H9 (cell line): Measurements from ENCODE around the gene RCHY1. TPM values are rescaled to one million over a fixed set of nuclear protein-coding genes. Genes with fewer than 3 reads are reported as not detected.

Source experiments
- DNase-seq: peaks from one replicate; pipeline ENCODE4 v3.0.0-alpha.2; 2017
- H2AFZ ChIP-seq: one replicate; pipeline ENCODE4 v1.6.1; 2013; ENCODE audit warnings: mild to moderate bottlenecking, low read length, control low read depth, moderate library complexity
- H2AK5ac ChIP-seq: 2 replicates; pipeline ENCODE4 v1.6.1; 2013; ENCODE audit warnings: low read length, control low read depth, mixed read lengths; ENCODE audit not compliant: insufficient read length
- H2BK120ac ChIP-seq: one replicate; pipeline ENCODE4 v1.6.1; 2013; ENCODE audit warnings: low read depth, mild to moderate bottlenecking, low read length, control low read depth, inconsistent platforms; ENCODE audit not compliant: poor library complexity, severe bottlenecking
- H2BK12ac ChIP-seq: 2 replicates; pipeline ENCODE4 v1.6.1; 2013; ENCODE audit warnings: low read length, control low read depth, mixed read lengths, low read depth; ENCODE audit not compliant: insufficient read length
- H2BK15ac ChIP-seq: 2 replicates; pipeline ENCODE4 v1.6.1; 2013; ENCODE audit warnings: low read depth, low read length, control low read depth
- H2BK20ac ChIP-seq: one replicate; pipeline ENCODE4 v1.6.1; 2013; ENCODE audit warnings: low read depth, mild to moderate bottlenecking, low read length, control low read depth, inconsistent platforms; ENCODE audit not compliant: poor library complexity, severe bottlenecking
- H2BK5ac ChIP-seq: 2 replicates; pipeline ENCODE4 v1.6.1; 2013; ENCODE audit warnings: low read length, control low read depth, mixed read lengths; ENCODE audit not compliant: insufficient read length
- H3K14ac ChIP-seq: 2 replicates; pipeline ENCODE4 v1.6.1; 2013; ENCODE audit warnings: low read length, control low read depth; ENCODE audit not compliant: insufficient read depth
- H3K18ac ChIP-seq: 2 replicates; pipeline ENCODE4 v1.6.1; 2013; ENCODE audit warnings: low read depth, mild to moderate bottlenecking, mixed read lengths, low read length, control low read depth; ENCODE audit not compliant: insufficient read length
- H3K23ac ChIP-seq: 2 replicates; pipeline ENCODE4 v1.6.1; 2013; ENCODE audit warnings: low read length, control low read depth, mixed read lengths, low read depth; ENCODE audit not compliant: insufficient read length
- H3K23me2 ChIP-seq: 2 replicates; pipeline ENCODE4 v1.6.1; 2013; ENCODE audit warnings: low read depth, mild to moderate bottlenecking, mixed read lengths, low read length, control low read depth; ENCODE audit not compliant: insufficient read length, poor library complexity, severe bottlenecking
- H3K27ac ChIP-seq: 2 replicates; pipeline ENCODE4 v1.5.1; 2013; ENCODE audit warnings: low read length, control low read depth, mixed read lengths, low read depth; ENCODE audit not compliant: insufficient read length
- H3K27me3 ChIP-seq: 2 replicates; pipeline ENCODE4 v1.6.1; 2013; ENCODE audit warnings: low read length, control low read depth, inconsistent platforms; ENCODE audit not compliant: insufficient read depth
- H3K4ac ChIP-seq: 2 replicates; pipeline ENCODE4 v1.6.1; 2013; ENCODE audit warnings: low read depth, mild to moderate bottlenecking, control low read depth, inconsistent platforms, low read length, moderate library complexity
- H3K4me1 ChIP-seq: 2 replicates; pipeline ENCODE4 v1.6.1; 2013; ENCODE audit warnings: low read length, control low read depth, inconsistent platforms; ENCODE audit not compliant: insufficient read depth
- H3K4me2 ChIP-seq: 2 replicates; pipeline ENCODE4 v1.6.1; 2013; ENCODE audit warnings: low read length, control low read depth, mixed read lengths; ENCODE audit not compliant: insufficient read length, insufficient read depth
- H3K56ac ChIP-seq: 2 replicates; pipeline ENCODE4 v1.6.1; 2013; ENCODE audit warnings: low read depth, mild to moderate bottlenecking, mixed read lengths, low read length, control low read depth; ENCODE audit not compliant: insufficient read length
- H3K79me1 ChIP-seq: 2 replicates; pipeline ENCODE4 v1.6.1; 2013; ENCODE audit warnings: low read depth, mild to moderate bottlenecking, moderate library complexity, low read length, control low read depth, inconsistent platforms; ENCODE audit not compliant: insufficient read depth, poor library complexity, severe bottlenecking
- H3K79me2 ChIP-seq: 2 replicates; pipeline ENCODE4 v1.6.1; 2013; ENCODE audit warnings: low read length, control low read depth, inconsistent platforms; ENCODE audit not compliant: insufficient read depth
- H3K9ac ChIP-seq: 2 replicates; pipeline ENCODE4 v1.6.1; 2013; ENCODE audit warnings: low read length, control low read depth, mixed read lengths; ENCODE audit not compliant: insufficient read length; ENCODE audit errors: extremely low read depth
- H3K9me3 ChIP-seq: one replicate; pipeline ENCODE4 v1.6.1; 2013; ENCODE audit warnings: low read depth, low read length, inconsistent platforms; ENCODE audit not compliant: control insufficient read depth
- H3T11ph ChIP-seq: one replicate; pipeline ENCODE4 v1.6.1; 2013; ENCODE audit warnings: mild to moderate bottlenecking, low read length, control low read depth, inconsistent platforms
- H4K20me1 ChIP-seq: one replicate; pipeline ENCODE4 v1.6.1; 2013; ENCODE audit not compliant: control insufficient read depth, insufficient read length, insufficient read depth
- H4K5ac ChIP-seq: 2 replicates; pipeline ENCODE4 v1.6.1; 2013; ENCODE audit warnings: low read depth, mild to moderate bottlenecking, mixed read lengths, low read length, control low read depth; ENCODE audit not compliant: insufficient read length
- H4K8ac ChIP-seq: replicated peaks from 2 replicates; pipeline ENCODE4 v1.6.1; 2013; ENCODE audit warnings: low read length, control low read depth, mixed read lengths, low read depth; ENCODE audit not compliant: insufficient read length
- H4K91ac ChIP-seq: 2 replicates; pipeline ENCODE4 v1.6.1; 2013; ENCODE audit warnings: low read depth, mild to moderate bottlenecking, moderate library complexity, mixed read lengths, low read length, control low read depth; ENCODE audit not compliant: insufficient read length
- H3K27ac Mint-ChIP-seq, 3 experiments: 2 replicates in 2 of 3; 3 replicates in 1 of 3; pipeline ENCODE4 v1.8.0; 2020 to 2021; ENCODE audit warnings: mixed read lengths in 3 of 3, mild to moderate bottlenecking in 1 of 3, moderate library complexity in 1 of 3
- H3K27me3 Mint-ChIP-seq: 2 replicates; pipeline ENCODE4 v1.8.0; 2021; ENCODE audit warnings: low read depth, mild to moderate bottlenecking, moderate library complexity, mixed read lengths
- H3K36me3 Mint-ChIP-seq, 3 experiments: 2 replicates in 2 of 3; 3 replicates in 1 of 3; pipeline ENCODE4 v1.8.0; 2020 to 2021; ENCODE audit warnings: low read depth in 3 of 3, mixed read lengths in 3 of 3; ENCODE audit not compliant: insufficient read depth in 1 of 3
- H3K4me1 Mint-ChIP-seq, 2 experiments: 2 replicates each; pipeline ENCODE4 v1.8.0; 2020; ENCODE audit warnings: mixed read lengths in 2 of 2
- H3K4me3 Mint-ChIP-seq, 2 experiments: 2 replicates in 1 of 2; 3 replicates in 1 of 2; pipeline ENCODE4 v1.8.0; 2020 to 2021; ENCODE audit warnings: mild to moderate bottlenecking in 2 of 2, mixed read lengths in 2 of 2, moderate library complexity in 1 of 2
- H3K9me3 Mint-ChIP-seq, 2 experiments: 2 replicates in 1 of 2; 3 replicates in 1 of 2; pipeline ENCODE4 v1.8.0; 2020; ENCODE audit warnings: mild to moderate bottlenecking in 2 of 2, mixed read lengths in 2 of 2, moderate library complexity in 1 of 2
- WGBS: extraction: QIAGEN DNeasy Blood & Tissue Kit; methylation state at CpG from one replicate; pipeline ENCODE4 v1.1.7; 2013; ENCODE audit warnings: missing lambda C conversion rate, low lambda C conversion rate, mixed read lengths; ENCODE audit not compliant: insufficient read length; ENCODE audit errors: extremely low coverage; 5-methylcytosine and 5-hydroxymethylcytosine counted together
- total RNA-seq: library from RNA; stranded (reverse); gene quantifications from 2 replicates; pipeline ENCODE4 v1.2.1, GENCODE V29; 2021
- TF ChIP-seq, protein P1 (sequence below): fragments of 200-600 bp; sonication (generic); conservative IDR thresholded peaks from 3 replicates; pipeline ENCODE4 v1.8.0; 2021; ENCODE audit warnings: antibody characterized with exemption, mild to moderate bottlenecking

Gene RCHY1
- total RNA-seq, 1 experiment from 2014 or later = 47.9 TPM

DNA sequence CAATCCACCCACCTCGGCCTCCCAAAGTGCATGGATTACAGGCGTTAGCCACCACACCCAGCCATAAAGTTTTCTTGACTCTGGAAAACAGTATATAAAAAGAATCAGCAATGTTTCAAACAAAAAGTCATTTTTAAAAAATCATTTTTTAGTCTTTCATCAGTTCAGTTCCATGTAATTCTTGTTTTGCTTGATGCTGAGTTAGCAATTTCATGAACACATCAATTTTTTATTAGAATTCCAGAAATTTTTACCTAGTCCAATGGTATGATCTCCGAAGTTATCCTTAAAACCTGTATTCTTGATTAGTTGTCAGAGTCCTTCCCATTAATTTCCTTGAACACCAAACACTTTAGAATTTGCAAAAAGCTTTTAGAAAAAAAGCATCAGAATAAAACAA, 56.8 kb downstream of the RCHY1 start:
- H4K8ac ChIP-seq = no peak overlapping the region
- peaks cover 2% of the 10 kb centered on the region for H3K27me3 Mint-ChIP-seq

More for the DNA sequence above, 56.8 kb downstream of the RCHY1 start:
- Histone ChIP-seq H2BK120ac (no peak overlapping the region), H3K4me2 (no peak overlapping the region), H3K23ac (no peak overlapping the region), H2AK5ac (no peak overlapping the region), H3K9ac (no peak overlapping the region), H2AFZ (no peak overlapping the region), H3K4ac (no peak overlapping the region), H4K20me1 (no peaks in the 10 kb centered on the region), H2BK15ac (no peak overlapping the region), H3K14ac (no peak overlapping the region), H2BK12ac (no peak overlapping the region), H3K9me3 (no peaks in the 10 kb centered on the region), H2BK5ac (no peak overlapping the region), H3K56ac (no peak overlapping the region), H4K91ac (no peak overlapping the region), H3K79me2 (no peaks in the 10 kb centered on the region), H3K23me2 (no peaks in the 10 kb centered on the region), H3T11ph (no peak overlapping the region), H3K79me1 (no peaks in the 10 kb centered on the region), H2BK20ac (no peak overlapping the region), H3K27me3 (no peaks in the 10 kb centered on the region), H3K27ac (no peak overlapping the region), H3K18ac (no peak overlapping the region), H3K4me1 (no peaks in the 10 kb centered on the region), H4K5ac (no peak overlapping the region)
- H3K4me3 Mint-ChIP-seq = no peak overlapping the region
- no peaks in the 10 kb centered on the region; a peak in 1 of 5 replicates for H3K9me3 Mint-ChIP-seq
- H3K27ac Mint-ChIP-seq = no peak overlapping the region
- H3K36me3 Mint-ChIP-seq = no peaks in the 10 kb centered on the region
- DNase-seq = no peak
- no CpG with 5 or more reads among the region's 3 CpGs for WGBS
- peaks cover 0 to 6% of the 10 kb centered on the region in 2 experiments; a peak in 2 of 4 replicates for H3K4me1 Mint-ChIP-seq
- TF ChIP-seq, protein P1, sequence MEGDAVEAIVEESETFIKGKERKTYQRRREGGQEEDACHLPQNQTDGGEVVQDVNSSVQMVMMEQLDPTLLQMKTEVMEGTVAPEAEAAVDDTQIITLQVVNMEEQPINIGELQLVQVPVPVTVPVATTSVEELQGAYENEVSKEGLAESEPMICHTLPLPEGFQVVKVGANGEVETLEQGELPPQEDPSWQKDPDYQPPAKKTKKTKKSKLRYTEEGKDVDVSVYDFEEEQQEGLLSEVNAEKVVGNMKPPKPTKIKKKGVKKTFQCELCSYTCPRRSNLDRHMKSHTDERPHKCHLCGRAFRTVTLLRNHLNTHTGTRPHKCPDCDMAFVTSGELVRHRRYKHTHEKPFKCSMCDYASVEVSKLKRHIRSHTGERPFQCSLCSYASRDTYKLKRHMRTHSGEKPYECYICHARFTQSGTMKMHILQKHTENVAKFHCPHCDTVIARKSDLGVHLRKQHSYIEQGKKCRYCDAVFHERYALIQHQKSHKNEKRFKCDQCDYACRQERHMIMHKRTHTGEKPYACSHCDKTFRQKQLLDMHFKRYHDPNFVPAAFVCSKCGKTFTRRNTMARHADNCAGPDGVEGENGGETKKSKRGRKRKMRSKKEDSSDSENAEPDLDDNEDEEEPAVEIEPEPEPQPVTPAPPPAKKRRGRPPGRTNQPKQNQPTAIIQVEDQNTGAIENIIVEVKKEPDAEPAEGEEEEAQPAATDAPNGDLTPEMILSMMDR = no peak
